HEK293 (cell line): ENCODE results near the gene GALC.

ENCODE experiments used
- CTCF ChIA-PET: fragments of 350-600 bp; formaldehyde crosslinking; extraction: SDS; loops from one replicate; lab custom pipeline; 2021; ENCODE audit warnings: antibody characterized with exemption; lab: Yijun Ruan, JAX
- POLR2A ChIA-PET: fragments of 300-600 bp; formaldehyde crosslinking; extraction: SDS; loops from one replicate; lab custom pipeline; 2020; ENCODE audit warnings: antibody characterized with exemption, inconsistent platforms; lab: Yijun Ruan, JAX
- H3K27ac ChIP-seq: fragments of 200-500 bp; sonication (Bioruptor generic); 2 replicates; pipeline ENCODE4 v1.5.1; 2014; ENCODE audit warnings: low read depth, low read length, control low read depth, inconsistent platforms; ENCODE audit errors: extremely low read depth
- H3K36me3 ChIP-seq, 2 experiments: fragments of 200-500 bp in 1 of 2; sonication (Bioruptor generic) in 1 of 2; 1 replicate in 1 of 2; 2 replicates in 1 of 2; pipeline ENCODE4 v1.5.1; 2014 to 2017; ENCODE audit warnings: inconsistent platforms in 2 of 2, low read length in 2 of 2; ENCODE audit not compliant: control insufficient read depth in 2 of 2, insufficient read depth in 1 of 2
- H3K4me1 ChIP-seq: fragments of 200-500 bp; sonication (Bioruptor generic); 2 replicates; pipeline ENCODE4 v1.5.1; 2014; ENCODE audit warnings: mild to moderate bottlenecking, low read length, inconsistent platforms; ENCODE audit not compliant: control insufficient read depth, insufficient read depth
- H3K4me3 ChIP-seq: 2 replicates; pipeline ENCODE4 v1.5.1; 2011; ENCODE audit warnings: low read depth, mild to moderate bottlenecking, control low read depth, low read length, moderate library complexity
- H3K9me3 ChIP-seq: fragments of 200-500 bp; sonication (Bioruptor generic); 2 replicates; pipeline ENCODE4 v1.5.1; 2014; ENCODE audit warnings: low read depth, low read length, inconsistent platforms; ENCODE audit not compliant: control insufficient read depth, insufficient read depth
- CTCF ChIP-seq: fragments of 450-650 bp; formaldehyde crosslinking; IDR thresholded peaks from 2 replicates; pipeline ENCODE4 v1.5.1; 2016; ENCODE audit warnings: missing biosample characterization, missing genetic modification characterization
- HOXD13 ChIP-seq: sonication (generic); formaldehyde crosslinking; IDR thresholded peaks from 2 replicates; pipeline ENCODE4 v1.8.0; 2022; ENCODE audit warnings: missing genetic modification reagents, borderline replicate concordance
- INSM2 ChIP-seq: fragments of 450-650 bp; formaldehyde crosslinking; IDR thresholded peaks from 2 replicates; pipeline ENCODE4 v1.5.1; 2016; ENCODE audit warnings: missing biosample characterization, missing genetic modification characterization
- KLF16 ChIP-seq: fragments of 450-650 bp; formaldehyde crosslinking; IDR thresholded peaks from 2 replicates; pipeline ENCODE4 v1.5.1; 2017; ENCODE audit warnings: missing biosample characterization, missing genetic modification characterization
- PRDM1 ChIP-seq: fragments of 450-650 bp; formaldehyde crosslinking; IDR thresholded peaks from 2 replicates; pipeline ENCODE4; 2016; ENCODE audit warnings: missing biosample characterization, missing genetic modification characterization
- SCRT1 ChIP-seq: fragments of 450-650 bp; formaldehyde crosslinking; IDR thresholded peaks from 2 replicates; pipeline ENCODE4 v1.5.1; 2016; ENCODE audit warnings: missing biosample characterization, missing genetic modification characterization, borderline replicate concordance
- SCRT2 ChIP-seq: fragments of 450-650 bp; formaldehyde crosslinking; IDR thresholded peaks from 2 replicates; pipeline ENCODE4 v1.5.1; 2016; ENCODE audit warnings: missing biosample characterization, missing genetic modification characterization
- TRIM28 ChIP-seq: IDR thresholded peaks from 2 replicates; pipeline ENCODE4 v1.6.1; 2011; ENCODE audit warnings: low read length, control low read depth, borderline replicate concordance
- YY1 ChIP-seq: fragments of 450-650 bp; formaldehyde crosslinking; IDR thresholded peaks from 2 replicates; pipeline ENCODE4 v1.5.1; 2018; ENCODE audit warnings: missing biosample characterization, missing genetic modification characterization
- ZNF19 ChIP-seq: fragments of 450-650 bp; formaldehyde crosslinking; IDR thresholded peaks from 2 replicates; pipeline ENCODE4; 2016; ENCODE audit warnings: missing biosample characterization, missing genetic modification characterization, low read depth
- ZNF513 ChIP-seq: fragments of 450-650 bp; IDR thresholded peaks from 2 replicates; pipeline ENCODE4 v1.5.1; 2018; ENCODE audit warnings: missing biosample characterization, missing genetic modification characterization
- ZNF610 ChIP-seq: fragments of 450-650 bp; formaldehyde crosslinking; IDR thresholded peaks from 2 replicates; pipeline ENCODE4 v1.5.1; 2016; ENCODE audit warnings: missing biosample characterization, missing genetic modification characterization, borderline replicate concordance
- ZNF626 ChIP-seq: fragments of 450-650 bp; sonication (Bioruptor Pico); formaldehyde crosslinking; IDR thresholded peaks from 2 replicates; pipeline ENCODE4 v1.5.1; 2018; ENCODE audit warnings: missing biosample characterization, missing genetic modification characterization, inconsistent platforms
- ZNF654 ChIP-seq: fragments of 450-650 bp; formaldehyde crosslinking; IDR thresholded peaks from 2 replicates; pipeline ENCODE4 v1.5.1; 2016; ENCODE audit warnings: low read depth, missing biosample characterization, missing genetic modification characterization
- ZNF660 ChIP-seq: fragments of 450-650 bp; IDR thresholded peaks from 2 replicates; pipeline ENCODE4 v1.5.1; 2018; ENCODE audit warnings: missing biosample characterization, mild to moderate bottlenecking, missing genetic modification characterization
- ZNF785 ChIP-seq: fragments of 450-650 bp; formaldehyde crosslinking; IDR thresholded peaks from 2 replicates; pipeline ENCODE4 v1.5.1; 2016; ENCODE audit warnings: missing biosample characterization, missing genetic modification characterization
- ZSCAN23 ChIP-seq: fragments of 450-650 bp; formaldehyde crosslinking; IDR thresholded peaks from 2 replicates; pipeline ENCODE4 v1.5.1; 2016; ENCODE audit warnings: missing biosample characterization, missing genetic modification characterization
- ZSCAN30 ChIP-seq: fragments of 450-650 bp; IDR thresholded peaks from 2 replicates; pipeline ENCODE4 v1.5.1; 2018; ENCODE audit warnings: missing biosample characterization, mild to moderate bottlenecking, missing genetic modification characterization, moderate library complexity
- ZSCAN5A ChIP-seq: fragments of 450-650 bp; formaldehyde crosslinking; IDR thresholded peaks from 2 replicates; pipeline ENCODE4 v1.5.1; 2016; ENCODE audit warnings: missing biosample characterization, missing genetic modification characterization
- TF ChIP-seq, protein P1 (sequence below): fragments of 450-650 bp; formaldehyde crosslinking; IDR thresholded peaks from 2 replicates; pipeline ENCODE4 v1.5.1; 2017; ENCODE audit warnings: missing biosample characterization, missing genetic modification characterization
- TF ChIP-seq, protein P2 (sequence below): fragments of 450-650 bp; formaldehyde crosslinking; IDR thresholded peaks from 2 replicates; pipeline ENCODE4 v1.5.1; 2016; ENCODE audit warnings: missing biosample characterization, missing genetic modification characterization

The GALC gene

GRCh38 chr14:88016768-88017167, 23.8 kb upstream of the GALC start (continued):
- TF ChIP-seq, protein P1, sequence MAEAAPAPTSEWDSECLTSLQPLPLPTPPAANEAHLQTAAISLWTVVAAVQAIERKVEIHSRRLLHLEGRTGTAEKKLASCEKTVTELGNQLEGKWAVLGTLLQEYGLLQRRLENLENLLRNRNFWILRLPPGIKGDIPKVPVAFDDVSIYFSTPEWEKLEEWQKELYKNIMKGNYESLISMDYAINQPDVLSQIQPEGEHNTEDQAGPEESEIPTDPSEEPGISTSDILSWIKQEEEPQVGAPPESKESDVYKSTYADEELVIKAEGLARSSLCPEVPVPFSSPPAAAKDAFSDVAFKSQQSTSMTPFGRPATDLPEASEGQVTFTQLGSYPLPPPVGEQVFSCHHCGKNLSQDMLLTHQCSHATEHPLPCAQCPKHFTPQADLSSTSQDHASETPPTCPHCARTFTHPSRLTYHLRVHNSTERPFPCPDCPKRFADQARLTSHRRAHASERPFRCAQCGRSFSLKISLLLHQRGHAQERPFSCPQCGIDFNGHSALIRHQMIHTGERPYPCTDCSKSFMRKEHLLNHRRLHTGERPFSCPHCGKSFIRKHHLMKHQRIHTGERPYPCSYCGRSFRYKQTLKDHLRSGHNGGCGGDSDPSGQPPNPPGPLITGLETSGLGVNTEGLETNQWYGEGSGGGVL (tag by site-specific recombination): no peak
- no peak for TF ChIP-seq ZNF610 (tag by site-specific recombination)
- TF ChIP-seq YY1 (tag by site-specific recombination): no peak
- TF ChIP-seq ZNF626 (tag by site-specific recombination): no peak
- TF ChIP-seq INSM2 (tag by site-specific recombination): no peak
- no peak for TF ChIP-seq ZNF19 (tag by site-specific recombination)

DNA sequence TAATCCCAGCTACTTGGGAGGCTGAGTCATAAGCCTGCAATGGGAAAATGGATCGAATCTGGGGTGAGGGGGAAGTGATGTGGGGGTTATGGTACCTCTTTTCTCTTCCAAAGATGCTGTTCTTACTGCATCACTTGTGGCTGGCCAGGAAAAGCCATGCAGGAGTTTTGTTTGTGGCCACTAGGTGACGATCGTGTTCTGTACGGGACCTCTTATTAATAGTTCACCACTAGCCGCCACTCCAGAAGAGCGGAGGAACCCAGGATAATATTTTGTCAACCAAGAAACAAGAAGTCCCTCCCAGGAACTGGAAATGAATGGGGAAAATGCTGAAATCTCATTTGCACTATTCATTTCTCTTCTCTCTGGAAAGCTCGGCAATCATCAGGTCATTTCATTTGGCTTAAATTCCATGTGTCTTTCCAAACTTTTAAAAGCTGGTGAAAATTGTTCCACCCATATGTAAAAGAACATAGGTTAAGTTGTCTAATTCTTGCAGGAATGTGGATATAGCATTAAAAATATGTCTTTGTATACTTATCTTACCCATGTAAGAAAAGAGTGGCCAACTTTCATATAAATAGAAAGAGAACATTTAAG, 20.9 kb upstream of the GALC start:
- TF ChIP-seq SCRT2 (tag by site-specific recombination) (peak; percentile 67; the same call in 1 of the 2 replicates), ZNF654 (tag by site-specific recombination) (peak; percentile 76), ZSCAN5A (tag by site-specific recombination) (no peak), SCRT1 (tag by site-specific recombination) (0 out of 2 replicates have a peak, but pooled peaks have one; percentile 30), ZSCAN23 (no peak), CTCF (peak; percentile 38; the same call in 1 of the 2 replicates), ZNF660 (peak; percentile 57; the same call in 1 of the 2 replicates)

DNA sequence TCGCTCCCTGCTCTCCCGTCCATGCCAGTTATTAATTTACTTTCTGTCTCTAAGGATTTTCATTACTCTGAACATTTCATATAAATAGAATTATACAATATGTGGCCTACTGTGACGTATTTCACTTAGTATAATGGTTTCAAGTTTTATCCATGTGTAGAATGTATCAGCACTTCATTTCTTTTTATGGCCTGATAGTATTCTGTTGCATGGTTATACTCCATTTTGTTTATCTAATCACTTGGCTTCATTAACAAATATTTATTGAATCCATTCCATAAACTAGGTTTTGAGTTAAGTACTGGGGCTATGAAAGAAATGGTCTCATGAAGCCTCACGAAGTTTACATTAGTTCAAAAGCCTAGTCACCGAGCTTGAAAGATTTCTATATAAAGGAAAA, 19.5 kb upstream of the GALC start:
- ChIA-PET POLR2A (no interaction called here), CTCF (interaction anchor here (0.6 to 4.2 kb wide), 7 partner anchors 18 to 1513 kb away, joined by 3 to 30 read pairs (median 5); no protein-coding TSS in a partner anchor)
- no peak overlapping the region for H3K27ac ChIP-seq
- H3K36me3 ChIP-seq: no peaks in the 10 kb centered on the region
- H3K4me3 ChIP-seq: no peak overlapping the region
- no peaks in the 10 kb centered on the region for H3K9me3 ChIP-seq
- no peaks in the 10 kb centered on the region for H3K4me1 ChIP-seq
- TF ChIP-seq ZNF513 (tag by site-specific recombination) (no peak), ZSCAN30 (no peak), PRDM1 (tag by site-specific recombination) (no peak), ZNF785 (tag by site-specific recombination) (no peak), KLF16 (tag by site-specific recombination) (no peak), ZNF654 (tag by site-specific recombination) (no peak), TRIM28 (no peak), HOXD13 (CRISPR knock-in tag) (no peak)
- TF ChIP-seq, protein P2, sequence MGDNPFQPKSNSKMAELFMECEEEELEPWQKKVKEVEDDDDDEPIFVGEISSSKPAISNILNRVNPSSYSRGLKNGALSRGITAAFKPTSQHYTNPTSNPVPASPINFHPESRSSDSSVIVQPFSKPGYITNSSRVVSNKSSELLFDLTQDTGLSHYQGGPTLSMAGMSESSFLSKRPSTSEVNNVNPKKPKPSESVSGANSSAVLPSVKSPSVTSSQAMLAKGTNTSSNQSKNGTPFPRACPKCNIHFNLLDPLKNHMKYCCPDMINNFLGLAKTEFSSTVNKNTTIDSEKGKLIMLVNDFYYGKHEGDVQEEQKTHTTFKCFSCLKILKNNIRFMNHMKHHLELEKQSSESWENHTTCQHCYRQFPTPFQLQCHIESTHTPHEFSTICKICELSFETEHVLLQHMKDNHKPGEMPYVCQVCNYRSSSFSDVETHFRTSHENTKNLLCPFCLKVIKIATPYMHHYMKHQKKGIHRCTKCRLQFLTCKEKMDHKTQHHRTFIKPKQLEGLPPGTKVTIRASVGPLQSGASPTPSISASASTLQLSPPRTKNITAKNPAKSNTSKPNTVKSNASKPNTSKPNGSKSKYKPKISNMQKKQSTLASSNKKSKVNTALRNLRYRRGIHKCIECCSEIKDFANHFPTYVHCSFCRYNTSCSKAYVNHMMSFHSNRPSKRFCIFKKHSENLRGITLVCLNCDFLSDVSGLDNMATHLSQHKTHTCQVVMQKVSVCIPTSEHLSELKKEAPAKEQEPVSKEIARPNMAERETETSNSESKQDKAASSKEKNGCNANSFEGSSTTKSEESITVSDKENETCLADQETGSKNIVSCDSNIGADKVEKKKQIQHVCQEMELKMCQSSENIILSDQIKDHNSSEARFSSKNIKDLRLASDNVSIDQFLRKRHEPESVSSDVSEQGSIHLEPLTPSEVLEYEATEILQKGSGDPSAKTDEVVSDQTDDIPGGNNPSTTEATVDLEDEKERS (tag by site-specific recombination): no peak

More for the DNA sequence above, 20.9 kb upstream of the GALC start:
- ChIA-PET CTCF (interaction anchor here (0.5 to 4.2 kb wide), 41 partner anchors 12 to 855 kb away, joined by 3 to 30 read pairs (median 4); no protein-coding TSS in a partner anchor), POLR2A (no interaction called here)
- Histone ChIP-seq H3K9me3 (no peaks in the 10 kb centered on the region), H3K36me3 (no peaks in the 10 kb centered on the region), H3K4me3 (no peak overlapping the region), H3K27ac (no peak overlapping the region), H3K4me1 (no peaks in the 10 kb centered on the region)
